DOHH2 (cell line): ENCODE results near the gene ITGBL1.

Experiments used
- CTCF ChIP-seq: fragments of 200-600 bp; sonication (generic); IDR thresholded peaks from one replicate; pipeline ENCODE4 v1.5.1; 2014; ENCODE audit warnings: antibody characterized with exemption, mild to moderate bottlenecking, low read depth, low read length; ENCODE audit not compliant: poor library complexity, severe bottlenecking
- EZH2phosphoT487 ChIP-seq: fragments of 200-600 bp; sonication (generic); IDR thresholded peaks from 2 replicates; pipeline ENCODE4 v1.6.1; 2017; ENCODE audit warnings: borderline replicate concordance, mild to moderate bottlenecking, antibody characterized with exemption, low read length, moderate library complexity, mixed read lengths

GRCh38 chr13:101594936-101595335 is 142.5 kb downstream of the ITGBL1 start:
- TF ChIP-seq CTCF (no peak), EZH2phosphoT487 (no peak)
